HepG2 (cell line): Measurements from ENCODE around the gene GAL3ST1. TPM values are rescaled to one million over a fixed set of nuclear protein-coding genes. Genes with fewer than 3 reads are reported as not detected.

ENCODE experiments used
- ARID2 ChIP-seq: sonication (generic); formaldehyde crosslinking; IDR thresholded peaks from 2 replicates; pipeline ENCODE4 v1.8.1; 2022; ENCODE audit warnings: mild to moderate bottlenecking, missing genetic modification reagents, borderline replicate concordance
- FOXP1 ChIP-seq, 2 experiments: fragments of 450-650 bp in 1 of 2; IDR thresholded peaks; 2 replicates each; pipeline ENCODE4 v1.6.1; 2017 to 2018; ENCODE audit warnings: antibody characterized with exemption in 1 of 2
- GATA4 ChIP-seq: sonication (generic); IDR thresholded peaks from 2 replicates; pipeline ENCODE4 v1.6.1; 2016; ENCODE audit warnings: antibody characterized with exemption, low read depth, borderline replicate concordance
- HIVEP1 ChIP-seq: sonication (generic); formaldehyde crosslinking; IDR thresholded peaks from 2 replicates; pipeline ENCODE4 v1.4.0; 2020; ENCODE audit warnings: mild to moderate bottlenecking, missing genetic modification reagents
- JARID2 ChIP-seq: sonication (generic); formaldehyde crosslinking; IDR thresholded peaks from 2 replicates; pipeline ENCODE4 v1.8.1; 2023; ENCODE audit warnings: missing genetic modification reagents, inconsistent platforms; ENCODE audit not compliant: insufficient replicate concordance
- NKX3-1 ChIP-seq: sonication (generic); formaldehyde crosslinking; IDR thresholded peaks from 2 replicates; pipeline ENCODE4 v1.5.0; 2020; ENCODE audit warnings: missing genetic modification reagents
- PHF5A ChIP-seq: IDR thresholded peaks from one replicate; pipeline ENCODE4 v1.6.1; 2018; ENCODE audit warnings: low read depth, missing genetic modification reagents; ENCODE audit not compliant: unreplicated experiment
- RNF2 ChIP-seq: fragments of 450-650 bp; conservative IDR thresholded peaks from 2 replicates; pipeline ENCODE4 v1.6.1; 2016; ENCODE audit warnings: low read depth
- SNRNP70 ChIP-seq: fragments of 200-400 bp; formaldehyde crosslinking; IDR thresholded peaks from 2 replicates; pipeline ENCODE4 v1.6.1; 2017; ENCODE audit warnings: mild to moderate bottlenecking, low read depth, low read length, moderate library complexity
- SSRP1 ChIP-seq: IDR thresholded peaks from 2 replicates; pipeline ENCODE4 v1.6.1; 2016; ENCODE audit warnings: control low read depth
- ZFP37 ChIP-seq: sonication (generic); formaldehyde crosslinking; IDR thresholded peaks from 2 replicates; pipeline ENCODE4 v1.4.0; 2020; ENCODE audit warnings: missing genetic modification reagents, borderline replicate concordance
- ZIK1 ChIP-seq: sonication (generic); formaldehyde crosslinking; IDR thresholded peaks from 2 replicates; pipeline ENCODE4 v1.5.0; 2020; ENCODE audit warnings: mild to moderate bottlenecking, low read depth, missing genetic modification reagents, borderline replicate concordance
- ZNF235 ChIP-seq: sonication (generic); formaldehyde crosslinking; IDR thresholded peaks from 2 replicates; pipeline ENCODE4 v1.8.1; 2023; ENCODE audit warnings: mild to moderate bottlenecking, missing genetic modification reagents, borderline replicate concordance
- ZNF383 ChIP-seq: sonication (generic); formaldehyde crosslinking; IDR thresholded peaks from 2 replicates; pipeline ENCODE4 v1.4.0; 2020; ENCODE audit warnings: missing genetic modification reagents, mild to moderate bottlenecking, borderline replicate concordance
- ZNF557 ChIP-seq: sonication (generic); formaldehyde crosslinking; IDR thresholded peaks from 2 replicates; pipeline ENCODE4 v1.4.0; 2020; ENCODE audit warnings: missing genetic modification reagents
- ZNF883 ChIP-seq: sonication (generic); formaldehyde crosslinking; IDR thresholded peaks from 2 replicates; pipeline ENCODE4 v1.5.1; 2020; ENCODE audit warnings: mild to moderate bottlenecking, missing genetic modification reagents; ENCODE audit errors: not compliant biosample characterization
- polyA plus RNA-seq, 8 experiments: library from polyadenylated mRNA; depleted of rRNA in 3 of 8; stranded (reverse) in 7 of 8; unstranded in 1 of 8; fragments of >200 nt; fragmentation: Illumina TruSeq in 4 of 8; extraction: Trizol in 4 of 8; gene quantifications; 2 replicates each; pipeline versions ENCODE4 v1.2.1 to v1.2.3, GENCODE V29; 2011 to 2016; ENCODE audit warnings: low read depth in 4 of 8, missing spikeins in 1 of 8, mixed read lengths in 1 of 8; ENCODE audit not compliant: insufficient read depth in 1 of 8
- total RNA-seq, 5 experiments: library from RNA; depleted of rRNA; stranded (reverse); fragments of >200 nt; fragmentation: Illumina TruSeq; extraction: Trizol; gene quantifications; 2 replicates each; pipeline ENCODE4 v1.2.3, GENCODE V29; 2016; ENCODE audit warnings: low read depth in 1 of 5
- TF ChIP-seq, protein P1 (sequence below): sonication (generic); formaldehyde crosslinking; IDR thresholded peaks from 2 replicates; pipeline ENCODE4 v1.9.0; 2022; ENCODE audit warnings: missing genetic modification reagents, mild to moderate bottlenecking, borderline replicate concordance
- TF ChIP-seq, protein P2 (sequence below): sonication (generic); formaldehyde crosslinking; IDR thresholded peaks from 2 replicates; pipeline ENCODE4 v1.5.1; 2020; ENCODE audit warnings: missing genetic modification reagents, mild to moderate bottlenecking, borderline replicate concordance
- TF ChIP-seq, protein P3 (sequence below): sonication (generic); formaldehyde crosslinking; IDR thresholded peaks from 2 replicates; pipeline ENCODE4 v1.4.0; 2020; ENCODE audit warnings: missing genetic modification reagents, borderline replicate concordance
- TF ChIP-seq, protein P4 (sequence below): conservative IDR thresholded peaks from 2 replicates; pipeline ENCODE4 v1.6.1; 2018; ENCODE audit warnings: missing genetic modification reagents
- TF ChIP-seq, protein P5 (sequence below): IDR thresholded peaks from 2 replicates; pipeline ENCODE4 v1.6.1; 2016; ENCODE audit warnings: control low read depth
- TF ChIP-seq, protein P6 (sequence below): sonication (generic); formaldehyde crosslinking; IDR thresholded peaks from 2 replicates; pipeline ENCODE4 v1.5.0; 2020; ENCODE audit warnings: mild to moderate bottlenecking, missing genetic modification reagents, moderate library complexity

GAL3ST1 gene
- total and polyA plus RNA-seq, 2 of the 13 experiments (the other 11 are each of a cell fraction or from before 2014, with no cell fraction given) = 4.4 to 14.7 TPM

DNA sequence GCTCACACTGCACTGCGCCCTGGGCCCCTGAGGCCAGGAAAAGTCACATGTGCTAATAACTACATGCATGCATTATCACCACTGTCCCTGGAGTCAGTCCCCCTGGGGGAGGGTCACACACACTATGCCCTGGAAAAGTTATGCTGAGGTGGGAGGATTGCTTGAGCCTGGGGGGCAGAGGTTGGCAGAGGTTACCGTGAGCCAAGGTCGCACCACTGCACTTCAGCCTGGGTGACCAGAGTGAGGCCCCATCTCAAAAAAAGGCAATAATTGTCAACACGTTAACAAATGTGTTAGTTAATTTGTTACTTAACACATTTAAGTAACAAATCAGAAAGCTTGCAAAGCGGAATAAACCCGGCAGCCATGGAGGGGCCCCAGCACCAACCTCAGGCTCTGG, 14.6 kb downstream of the GAL3ST1 start (continued):
- TF ChIP-seq ZNF235 (CRISPR knock-in tag) = no peak
- TF ChIP-seq JARID2 = no peak
- TF ChIP-seq FOXP1 (IDR thresholded peaks at IDR 0.05) = no peak
- TF ChIP-seq FOXP1 (CRISPR knock-in tag; IDR thresholded peaks at IDR 0.05) = peak; percentile 23; the same call in 1 of the 2 replicates
- no peak for TF ChIP-seq SNRNP70
- TF ChIP-seq, protein P1, sequence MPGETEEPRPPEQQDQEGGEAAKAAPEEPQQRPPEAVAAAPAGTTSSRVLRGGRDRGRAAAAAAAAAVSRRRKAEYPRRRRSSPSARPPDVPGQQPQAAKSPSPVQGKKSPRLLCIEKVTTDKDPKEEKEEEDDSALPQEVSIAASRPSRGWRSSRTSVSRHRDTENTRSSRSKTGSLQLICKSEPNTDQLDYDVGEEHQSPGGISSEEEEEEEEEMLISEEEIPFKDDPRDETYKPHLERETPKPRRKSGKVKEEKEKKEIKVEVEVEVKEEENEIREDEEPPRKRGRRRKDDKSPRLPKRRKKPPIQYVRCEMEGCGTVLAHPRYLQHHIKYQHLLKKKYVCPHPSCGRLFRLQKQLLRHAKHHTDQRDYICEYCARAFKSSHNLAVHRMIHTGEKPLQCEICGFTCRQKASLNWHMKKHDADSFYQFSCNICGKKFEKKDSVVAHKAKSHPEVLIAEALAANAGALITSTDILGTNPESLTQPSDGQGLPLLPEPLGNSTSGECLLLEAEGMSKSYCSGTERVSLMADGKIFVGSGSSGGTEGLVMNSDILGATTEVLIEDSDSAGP (CRISPR knock-in tag) = no peak
- TF ChIP-seq ZNF383 = no peak
- TF ChIP-seq, protein P2, sequence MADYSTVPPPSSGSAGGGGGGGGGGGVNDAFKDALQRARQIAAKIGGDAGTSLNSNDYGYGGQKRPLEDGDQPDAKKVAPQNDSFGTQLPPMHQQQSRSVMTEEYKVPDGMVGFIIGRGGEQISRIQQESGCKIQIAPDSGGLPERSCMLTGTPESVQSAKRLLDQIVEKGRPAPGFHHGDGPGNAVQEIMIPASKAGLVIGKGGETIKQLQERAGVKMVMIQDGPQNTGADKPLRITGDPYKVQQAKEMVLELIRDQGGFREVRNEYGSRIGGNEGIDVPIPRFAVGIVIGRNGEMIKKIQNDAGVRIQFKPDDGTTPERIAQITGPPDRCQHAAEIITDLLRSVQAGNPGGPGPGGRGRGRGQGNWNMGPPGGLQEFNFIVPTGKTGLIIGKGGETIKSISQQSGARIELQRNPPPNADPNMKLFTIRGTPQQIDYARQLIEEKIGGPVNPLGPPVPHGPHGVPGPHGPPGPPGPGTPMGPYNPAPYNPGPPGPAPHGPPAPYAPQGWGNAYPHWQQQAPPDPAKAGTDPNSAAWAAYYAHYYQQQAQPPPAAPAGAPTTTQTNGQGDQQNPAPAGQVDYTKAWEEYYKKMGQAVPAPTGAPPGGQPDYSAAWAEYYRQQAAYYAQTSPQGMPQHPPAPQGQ = no peak
- no peak for TF ChIP-seq ZFP37
- TF ChIP-seq GATA4 = no peak
- TF ChIP-seq NKX3-1 (CRISPR knock-in tag) = no peak
- no peak for TF ChIP-seq ZIK1 (CRISPR knock-in tag)
- TF ChIP-seq, protein P3, sequence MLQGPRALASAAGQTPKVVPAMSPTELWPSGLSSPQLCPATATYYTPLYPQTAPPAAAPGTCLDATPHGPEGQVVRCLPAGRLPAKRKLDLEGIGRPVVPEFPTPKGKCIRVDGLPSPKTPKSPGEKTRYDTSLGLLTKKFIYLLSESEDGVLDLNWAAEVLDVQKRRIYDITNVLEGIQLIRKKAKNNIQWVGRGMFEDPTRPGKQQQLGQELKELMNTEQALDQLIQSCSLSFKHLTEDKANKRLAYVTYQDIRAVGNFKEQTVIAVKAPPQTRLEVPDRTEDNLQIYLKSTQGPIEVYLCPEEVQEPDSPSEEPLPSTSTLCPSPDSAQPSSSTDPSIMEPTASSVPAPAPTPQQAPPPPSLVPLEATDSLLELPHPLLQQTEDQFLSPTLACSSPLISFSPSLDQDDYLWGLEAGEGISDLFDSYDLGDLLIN = no peak
- TF ChIP-seq, protein P4, sequence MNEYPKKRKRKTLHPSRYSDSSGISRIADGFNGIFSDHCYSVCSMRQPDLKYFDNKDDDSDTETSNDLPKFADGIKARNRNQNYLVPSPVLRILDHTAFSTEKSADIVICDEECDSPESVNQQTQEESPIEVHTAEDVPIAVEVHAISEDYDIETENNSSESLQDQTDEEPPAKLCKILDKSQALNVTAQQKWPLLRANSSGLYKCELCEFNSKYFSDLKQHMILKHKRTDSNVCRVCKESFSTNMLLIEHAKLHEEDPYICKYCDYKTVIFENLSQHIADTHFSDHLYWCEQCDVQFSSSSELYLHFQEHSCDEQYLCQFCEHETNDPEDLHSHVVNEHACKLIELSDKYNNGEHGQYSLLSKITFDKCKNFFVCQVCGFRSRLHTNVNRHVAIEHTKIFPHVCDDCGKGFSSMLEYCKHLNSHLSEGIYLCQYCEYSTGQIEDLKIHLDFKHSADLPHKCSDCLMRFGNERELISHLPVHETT (CRISPR knock-in tag) = no peak
- no peak for TF ChIP-seq ZNF557 (CRISPR knock-in tag)
- no peak for TF ChIP-seq RNF2
- TF ChIP-seq ARID2 (CRISPR knock-in tag) = no peak
- TF ChIP-seq, protein P5, sequence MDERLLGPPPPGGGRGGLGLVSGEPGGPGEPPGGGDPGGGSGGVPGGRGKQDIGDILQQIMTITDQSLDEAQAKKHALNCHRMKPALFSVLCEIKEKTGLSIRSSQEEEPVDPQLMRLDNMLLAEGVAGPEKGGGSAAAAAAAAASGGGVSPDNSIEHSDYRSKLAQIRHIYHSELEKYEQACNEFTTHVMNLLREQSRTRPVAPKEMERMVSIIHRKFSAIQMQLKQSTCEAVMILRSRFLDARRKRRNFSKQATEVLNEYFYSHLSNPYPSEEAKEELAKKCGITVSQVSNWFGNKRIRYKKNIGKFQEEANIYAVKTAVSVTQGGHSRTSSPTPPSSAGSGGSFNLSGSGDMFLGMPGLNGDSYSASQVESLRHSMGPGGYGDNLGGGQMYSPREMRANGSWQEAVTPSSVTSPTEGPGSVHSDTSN = no peak
- TF ChIP-seq HIVEP1 (CRISPR knock-in tag) = no peak
- TF ChIP-seq SSRP1 (CRISPR knock-in tag) = no peak
- no peak for TF ChIP-seq ZNF883
- no peak for TF ChIP-seq PHF5A (CRISPR knock-in tag)
- TF ChIP-seq, protein P6, sequence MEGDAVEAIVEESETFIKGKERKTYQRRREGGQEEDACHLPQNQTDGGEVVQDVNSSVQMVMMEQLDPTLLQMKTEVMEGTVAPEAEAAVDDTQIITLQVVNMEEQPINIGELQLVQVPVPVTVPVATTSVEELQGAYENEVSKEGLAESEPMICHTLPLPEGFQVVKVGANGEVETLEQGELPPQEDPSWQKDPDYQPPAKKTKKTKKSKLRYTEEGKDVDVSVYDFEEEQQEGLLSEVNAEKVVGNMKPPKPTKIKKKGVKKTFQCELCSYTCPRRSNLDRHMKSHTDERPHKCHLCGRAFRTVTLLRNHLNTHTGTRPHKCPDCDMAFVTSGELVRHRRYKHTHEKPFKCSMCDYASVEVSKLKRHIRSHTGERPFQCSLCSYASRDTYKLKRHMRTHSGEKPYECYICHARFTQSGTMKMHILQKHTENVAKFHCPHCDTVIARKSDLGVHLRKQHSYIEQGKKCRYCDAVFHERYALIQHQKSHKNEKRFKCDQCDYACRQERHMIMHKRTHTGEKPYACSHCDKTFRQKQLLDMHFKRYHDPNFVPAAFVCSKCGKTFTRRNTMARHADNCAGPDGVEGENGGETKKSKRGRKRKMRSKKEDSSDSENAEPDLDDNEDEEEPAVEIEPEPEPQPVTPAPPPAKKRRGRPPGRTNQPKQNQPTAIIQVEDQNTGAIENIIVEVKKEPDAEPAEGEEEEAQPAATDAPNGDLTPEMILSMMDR (CRISPR knock-in tag) = no peak
